Measurements from ENCODE around the gene ZBED5.
"Not testable (repeated sequence)": the region's sequence is repeated elsewhere in the genome, so short reads cannot be mapped to it uniquely, and the experiment has no call there.

Gene ZBED5

DNA sequence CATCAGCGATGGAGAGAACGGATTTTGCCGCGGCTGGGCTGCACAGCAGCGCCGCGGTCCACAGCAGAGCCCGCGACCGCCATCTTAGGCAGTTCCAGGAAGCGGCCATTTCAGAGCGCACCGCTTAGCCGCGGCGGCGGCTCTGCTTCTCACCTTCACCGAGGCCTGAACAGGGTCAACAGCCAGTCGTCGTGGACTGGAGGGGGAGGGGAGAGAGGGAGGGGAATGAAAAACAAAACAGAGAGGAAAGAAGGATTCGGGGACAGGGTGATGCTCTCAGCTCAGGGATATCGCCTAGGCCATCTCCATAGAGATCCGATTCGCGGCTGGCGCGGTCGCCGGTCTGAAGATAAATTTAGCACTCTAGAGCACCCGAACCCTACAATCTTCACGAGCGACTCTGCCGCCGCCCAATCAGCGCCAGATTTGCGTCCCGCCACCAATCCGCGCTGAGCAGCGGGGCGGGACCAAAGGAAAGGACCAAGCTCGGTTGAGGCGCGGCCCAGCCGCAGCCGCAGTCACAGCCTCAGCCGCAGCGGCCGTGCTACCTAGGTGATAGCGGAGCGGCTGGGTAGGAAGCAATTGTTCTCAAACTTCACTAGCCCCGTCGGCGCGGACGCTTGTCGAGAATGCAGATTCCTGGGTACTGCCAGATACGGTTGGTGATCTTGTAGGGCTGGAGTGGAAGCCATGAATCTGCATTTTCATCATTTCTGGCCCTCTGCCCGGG is at the start of gene ZBED5:
ZBED5 (minus strand) TSS at position 345 of the 730 bp plus-strand sequence. CDS start 3,108 bp downstream, outside the sequence.
- DNase-seq = peak; percentile 71 to 99 (median 95)

DNA sequence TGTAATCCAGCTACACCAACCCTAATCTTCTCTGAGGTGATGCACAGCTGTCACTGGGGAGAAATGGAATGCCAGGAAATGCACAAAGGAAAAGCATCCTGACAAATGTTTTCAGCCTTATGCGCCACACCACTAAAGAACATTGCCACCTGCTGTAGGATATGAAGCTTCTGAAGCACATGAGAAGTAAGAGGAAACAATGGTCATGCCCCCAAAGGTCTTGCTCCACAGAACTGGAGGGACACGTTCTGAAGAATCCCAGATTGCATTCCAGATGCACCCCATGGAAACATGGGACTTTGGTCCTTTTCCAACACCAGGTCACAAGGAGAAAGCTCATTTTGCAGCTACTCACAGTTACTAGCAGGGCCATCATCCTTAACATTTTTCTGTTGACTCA is 48.7 kb upstream of the ZBED5 start:
- no peak for DNase-seq

DNA sequence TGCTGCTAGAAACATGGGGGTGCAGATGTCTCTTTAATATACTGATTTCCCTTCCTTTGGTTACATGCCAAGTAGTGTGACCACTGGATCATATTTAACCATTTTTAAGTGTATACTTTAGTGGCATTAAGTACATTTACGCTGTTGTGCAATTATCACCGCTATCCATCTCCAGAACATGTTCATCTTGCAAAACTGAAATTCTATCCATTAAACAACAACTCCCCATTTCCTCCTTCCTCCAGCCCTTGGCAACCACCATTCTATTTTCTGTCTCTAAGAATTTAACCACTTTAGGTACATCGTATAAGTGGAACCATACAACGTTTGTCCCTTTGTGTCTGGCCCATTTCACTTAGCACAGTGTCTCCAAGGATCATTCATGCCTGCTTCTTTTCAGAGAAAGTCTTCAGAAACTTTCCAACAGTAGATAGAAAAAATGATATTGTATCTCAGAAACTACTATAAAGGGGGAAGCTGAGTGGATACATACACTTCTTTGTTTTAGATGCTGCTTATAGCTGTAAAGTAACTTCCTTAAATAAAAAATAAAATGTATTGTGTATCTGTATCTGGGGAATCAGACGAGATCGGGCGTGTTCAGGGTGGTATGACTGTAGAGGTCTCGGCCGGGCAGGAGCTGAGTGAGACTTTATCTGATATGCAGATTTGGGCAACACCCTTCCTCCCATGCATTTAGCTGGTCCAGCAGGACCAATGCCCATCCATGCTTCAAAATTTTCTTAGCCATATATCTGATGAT is 44.6 kb upstream of the ZBED5 start:
- DNase-seq = no peak

DNA sequence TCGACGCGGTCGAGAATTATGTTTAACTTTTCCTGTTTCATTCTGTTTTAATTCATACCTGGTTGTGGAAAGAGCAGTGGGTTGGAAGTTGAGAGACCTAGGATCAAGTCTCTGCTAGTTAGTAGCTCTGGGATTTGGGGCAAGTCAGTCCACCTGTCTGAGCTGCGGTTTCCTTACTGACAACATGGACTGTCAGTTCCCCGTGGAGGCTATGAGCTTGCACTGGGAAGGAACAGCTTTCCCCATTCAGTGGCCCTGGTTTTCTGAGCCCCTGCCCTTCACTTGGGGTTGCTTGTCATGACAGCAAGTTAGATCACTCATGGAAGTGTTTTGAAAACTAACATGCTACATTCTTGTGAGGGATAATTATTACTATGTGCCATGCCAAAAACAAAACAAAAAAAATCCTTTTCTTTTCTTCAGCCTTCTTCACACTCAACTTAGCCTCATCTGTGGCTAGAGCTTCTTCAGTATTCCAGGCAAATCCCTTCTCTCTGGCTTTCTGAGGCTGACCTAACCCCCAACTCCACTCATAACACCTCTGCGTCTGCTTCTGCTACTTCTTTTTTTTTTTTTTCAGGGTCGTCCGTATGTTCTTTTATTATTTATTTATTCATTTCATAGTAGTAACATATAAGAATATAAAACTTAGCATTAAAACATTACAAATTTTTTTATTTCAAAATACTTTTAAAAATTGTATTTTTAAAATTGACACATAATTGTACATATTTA is 43.0 kb upstream of the ZBED5 start:
- DNase-seq = no peak

DNA sequence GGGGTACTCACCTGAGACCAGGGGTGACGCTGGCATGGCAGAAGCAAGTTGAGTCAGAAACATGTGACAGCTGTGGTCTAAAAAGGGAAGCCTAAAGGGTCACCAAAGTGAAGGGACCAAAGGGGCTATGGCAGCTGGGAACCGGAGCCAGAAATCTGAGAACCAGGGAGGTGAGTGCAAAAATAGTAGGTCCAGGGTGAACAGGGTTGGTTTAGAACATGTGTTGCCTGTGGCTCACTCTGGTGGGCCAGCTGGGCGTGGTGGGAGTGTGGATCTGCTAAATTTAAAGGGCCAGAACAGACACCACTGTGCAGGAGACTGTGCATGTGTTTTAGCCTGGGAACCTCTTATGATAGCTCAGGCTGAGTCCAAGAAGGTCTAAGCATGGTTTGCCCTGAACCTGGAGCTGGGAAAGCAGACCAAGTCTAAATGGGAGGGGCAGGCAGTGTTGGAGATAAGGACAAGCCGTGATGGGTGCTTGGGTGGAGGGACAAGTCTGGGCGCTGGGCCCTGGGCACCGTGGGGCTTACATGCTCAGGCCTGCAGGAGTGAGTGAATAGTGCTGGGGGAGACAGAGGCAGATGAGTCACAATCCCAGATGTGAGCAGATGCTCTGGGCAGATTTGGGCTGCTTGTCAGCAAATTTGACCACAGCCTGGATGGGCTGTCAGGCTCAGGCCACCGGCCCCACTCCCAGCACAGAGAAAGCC is 41.4 kb upstream of the ZBED5 start:
- peak in 1 of 14 donors; percentile 26 for DNase-seq

DNA sequence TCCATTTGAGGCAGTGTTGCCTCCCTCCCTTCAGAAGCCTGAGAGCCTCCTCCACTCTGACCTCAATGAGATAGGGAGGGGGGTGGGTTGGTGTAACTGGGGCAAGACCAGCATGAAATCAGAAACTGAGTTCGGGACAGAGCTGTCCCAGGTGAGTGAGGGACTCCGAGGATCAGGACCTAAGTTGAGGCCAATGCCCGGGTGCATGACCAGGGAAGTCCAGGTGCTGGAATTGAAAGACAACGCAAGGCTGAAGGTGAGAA is 40.8 kb upstream of the ZBED5 start:
- no peak for DNase-seq

DNA sequence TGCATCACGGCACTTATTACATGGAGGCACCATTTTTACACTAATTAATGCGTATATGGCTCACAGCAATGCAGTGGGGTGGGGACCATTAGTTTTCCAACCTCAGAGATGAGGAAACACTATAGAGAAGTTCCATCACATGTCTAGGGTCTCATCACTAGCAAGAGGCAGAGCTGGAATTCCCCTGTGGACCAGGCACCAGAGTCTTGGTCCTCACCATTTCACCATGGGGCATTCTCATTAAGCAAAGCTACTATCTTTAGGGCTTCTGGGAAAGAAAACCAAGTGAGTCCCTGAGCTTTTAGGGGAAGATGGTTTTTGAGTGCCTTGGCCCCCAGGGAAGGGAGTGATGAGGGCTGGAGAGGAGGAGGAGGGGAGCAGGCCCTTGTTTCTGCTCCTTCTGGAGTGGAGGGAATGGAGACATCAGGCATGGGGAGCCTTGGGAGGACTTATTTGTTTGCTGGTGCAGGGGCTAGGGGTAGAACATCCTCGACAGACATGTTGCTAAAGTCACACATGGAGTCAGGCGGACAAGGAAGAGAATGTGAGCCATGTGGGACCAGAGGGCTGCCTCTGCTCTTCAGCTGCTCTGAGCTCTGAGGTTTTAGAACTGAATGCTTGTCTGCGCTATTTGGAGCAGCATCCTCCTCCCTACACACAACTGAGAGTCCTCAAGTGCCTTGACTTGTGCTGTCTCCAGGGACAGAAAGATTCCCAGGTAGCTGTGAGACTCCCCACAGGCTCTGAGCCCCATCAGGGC is 40.3 kb upstream of the ZBED5 start:
- no peak for DNase-seq

DNA sequence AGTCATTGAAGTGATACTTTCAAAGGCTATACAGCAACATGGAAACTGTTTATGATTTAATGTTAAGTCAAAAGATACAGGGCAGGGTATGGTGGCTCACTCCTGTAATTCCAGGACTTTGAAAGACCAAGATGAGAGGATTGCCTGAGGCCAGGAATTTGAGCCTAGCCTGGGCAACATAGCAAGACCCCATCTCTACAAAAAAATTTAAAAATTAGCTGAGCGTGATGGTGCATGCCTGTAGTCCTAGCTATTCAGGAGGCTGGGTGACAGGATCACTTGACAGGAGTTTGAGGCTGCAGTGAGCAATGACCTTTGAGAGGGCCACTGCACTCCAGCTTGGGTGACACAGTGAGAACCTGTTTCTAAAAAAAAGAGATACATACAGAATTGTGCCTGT is 39.3 kb upstream of the ZBED5 start:
- no peak for DNase-seq

DNA sequence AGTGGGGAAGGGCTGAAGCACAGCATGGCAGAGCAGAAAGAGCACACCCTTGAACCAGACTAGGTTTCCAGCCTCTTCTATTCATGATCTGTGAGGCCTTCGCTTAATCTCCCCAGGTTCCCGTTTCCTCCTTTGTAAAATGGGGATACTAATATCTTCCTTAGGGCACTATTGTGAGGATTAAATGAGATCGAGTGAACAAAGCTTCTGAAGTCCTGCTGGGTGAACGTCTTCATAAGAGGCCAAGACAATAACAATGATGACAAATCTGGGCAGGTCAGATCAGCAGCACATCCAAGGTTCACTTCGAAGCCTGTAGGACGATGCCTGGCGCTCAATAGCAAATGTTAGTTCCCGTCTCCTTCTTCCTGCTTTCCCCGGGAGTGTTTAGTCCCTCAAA is 38.6 kb upstream of the ZBED5 start:
- no peak for DNase-seq

DNA sequence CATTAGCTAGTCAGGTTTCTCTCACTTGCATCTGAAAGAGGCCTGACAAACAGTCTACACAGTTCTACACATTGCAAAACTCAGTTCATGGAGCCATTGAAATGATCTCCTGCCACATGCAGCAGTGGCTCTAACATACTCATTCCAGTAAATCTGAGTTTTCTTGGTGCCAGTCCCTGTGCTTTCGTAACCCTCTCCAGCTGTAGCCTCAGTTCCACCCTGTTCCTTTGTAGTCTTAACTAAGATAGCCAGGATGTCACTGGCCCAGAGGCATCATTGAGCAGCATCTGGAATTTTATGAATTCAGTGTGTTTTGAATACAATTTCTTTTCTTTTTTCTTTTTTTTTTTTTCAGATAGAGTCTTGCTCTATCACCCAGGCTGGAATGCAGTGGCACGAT is 37.4 kb upstream of the ZBED5 start:
- no peak for DNase-seq

DNA sequence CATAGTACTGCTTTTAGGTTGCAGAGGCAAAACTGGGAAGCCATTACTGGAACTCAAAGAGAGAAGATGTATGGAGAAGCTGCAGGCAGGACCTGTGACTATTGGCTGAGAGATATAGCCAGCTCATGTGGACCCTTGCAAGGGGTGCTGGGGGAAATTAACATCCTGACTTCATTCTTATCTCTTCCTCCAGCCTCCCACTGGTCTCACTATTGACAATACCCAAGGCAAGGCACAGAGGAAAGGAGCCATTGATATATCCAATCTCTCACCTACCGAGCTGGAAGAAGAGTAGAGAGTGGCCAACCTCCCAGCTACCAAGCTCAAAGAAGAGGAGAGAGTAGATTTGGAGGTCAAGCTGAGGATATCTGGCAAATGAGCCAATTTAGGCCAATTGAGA is 36.8 kb upstream of the ZBED5 start:
- DNase-seq = no peak

DNA sequence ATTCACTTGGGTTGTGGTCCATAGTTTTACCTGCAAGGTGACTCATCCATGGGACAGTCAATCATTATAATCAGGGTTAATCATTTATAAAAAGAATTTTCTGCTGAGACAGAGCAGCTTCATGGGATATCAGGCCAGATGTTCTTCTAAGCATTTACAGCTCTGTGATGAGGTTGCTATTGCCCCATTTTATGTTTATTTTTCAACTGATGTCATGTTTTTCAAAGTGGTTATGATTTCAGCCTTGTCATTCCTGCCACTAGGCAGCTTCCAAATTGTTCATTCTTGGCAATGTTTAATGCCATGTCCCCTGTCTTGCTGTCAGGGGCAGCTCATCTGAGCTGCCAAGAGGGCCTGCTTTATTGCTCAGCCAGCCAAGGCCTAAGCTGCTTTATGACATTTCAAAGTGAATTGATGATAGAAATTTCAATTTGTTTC is 35.9 kb upstream of the ZBED5 start:
- no peak for DNase-seq

DNA sequence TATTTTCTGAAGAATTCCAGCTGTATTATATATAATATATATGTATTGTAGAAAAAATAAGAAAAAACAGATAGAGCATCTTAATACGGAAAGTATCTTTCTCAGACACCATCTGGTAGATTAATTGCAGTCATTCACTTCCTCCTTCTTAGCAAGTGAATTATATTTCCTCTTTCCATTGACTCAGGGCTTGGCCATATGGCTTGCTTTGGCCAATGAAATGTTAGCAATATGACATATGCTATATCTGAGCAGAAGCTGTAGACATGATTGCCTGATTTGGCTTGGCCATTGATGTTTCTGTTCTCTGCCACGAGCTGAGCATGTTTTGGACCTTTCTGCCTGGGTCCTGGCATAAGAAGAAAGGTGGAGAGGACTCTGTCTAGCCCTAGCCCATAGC is 34.4 kb upstream of the ZBED5 start:
- DNase-seq = no peak

DNA sequence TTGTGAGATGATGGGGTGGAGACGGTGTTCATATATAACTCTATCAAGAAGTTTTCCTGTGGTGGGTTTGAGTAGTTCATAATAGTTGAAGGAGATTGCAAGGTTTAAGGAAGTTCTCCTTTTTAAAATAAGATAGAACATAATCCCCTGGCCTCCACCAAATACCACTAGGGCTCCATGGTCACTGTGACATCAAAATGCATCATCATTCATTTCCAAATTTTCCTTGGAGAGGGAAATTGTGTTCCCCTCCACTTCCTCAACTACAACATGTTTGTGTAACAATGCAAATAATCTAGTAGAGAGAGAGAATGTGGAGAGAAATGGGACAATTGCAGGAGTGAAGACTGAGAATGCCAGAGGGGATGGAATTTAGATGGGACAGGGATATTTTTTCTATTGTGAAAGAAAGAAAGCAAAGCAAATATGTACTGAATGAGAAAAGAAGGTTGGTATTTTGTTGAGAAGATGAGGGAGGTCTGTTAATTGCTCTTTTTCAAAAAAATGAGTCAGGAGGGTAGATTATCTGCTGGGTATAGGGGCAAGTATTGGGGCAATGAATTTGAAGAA is 33.4 kb upstream of the ZBED5 start:
- no peak for DNase-seq

DNA sequence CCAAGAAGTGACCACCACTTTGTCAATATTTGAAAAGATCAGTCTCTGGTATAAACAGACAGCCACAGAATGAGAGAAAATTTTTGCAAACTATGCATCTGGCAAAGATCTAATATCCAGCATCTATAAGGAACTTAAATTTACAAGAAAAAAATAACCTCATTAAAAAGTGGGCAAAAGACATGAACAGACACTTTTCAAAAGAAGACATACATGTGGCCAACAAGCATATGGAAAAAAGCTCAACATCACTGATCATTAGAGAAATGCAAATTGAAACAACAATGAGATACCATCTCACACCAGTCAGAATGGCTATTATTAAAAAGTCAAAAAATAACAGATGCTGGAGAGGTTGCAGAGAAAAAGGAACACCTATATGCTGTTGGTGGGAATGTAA is 32.2 kb upstream of the ZBED5 start:
- not testable (repeated sequence) for DNase-seq

DNA sequence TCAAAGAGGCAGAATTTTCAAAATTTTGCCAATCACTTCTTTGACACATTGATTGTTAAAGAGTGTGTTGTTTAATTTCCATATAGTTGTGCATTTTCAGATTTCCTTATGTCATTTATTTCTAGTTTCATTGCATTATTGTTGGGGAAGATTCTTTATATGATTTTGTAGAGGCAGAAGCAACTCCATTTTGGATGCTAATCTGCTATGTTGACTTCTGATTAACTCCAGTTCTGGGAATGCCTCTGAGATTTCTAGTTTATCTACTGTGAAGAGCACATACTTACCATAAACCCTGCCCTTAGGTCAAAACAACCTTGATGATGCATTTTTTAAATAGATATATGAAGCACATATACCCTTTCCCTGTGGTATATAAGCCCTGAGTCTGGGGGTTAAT is 29.5 kb upstream of the ZBED5 start:
- DNase-seq = no peak

DNA sequence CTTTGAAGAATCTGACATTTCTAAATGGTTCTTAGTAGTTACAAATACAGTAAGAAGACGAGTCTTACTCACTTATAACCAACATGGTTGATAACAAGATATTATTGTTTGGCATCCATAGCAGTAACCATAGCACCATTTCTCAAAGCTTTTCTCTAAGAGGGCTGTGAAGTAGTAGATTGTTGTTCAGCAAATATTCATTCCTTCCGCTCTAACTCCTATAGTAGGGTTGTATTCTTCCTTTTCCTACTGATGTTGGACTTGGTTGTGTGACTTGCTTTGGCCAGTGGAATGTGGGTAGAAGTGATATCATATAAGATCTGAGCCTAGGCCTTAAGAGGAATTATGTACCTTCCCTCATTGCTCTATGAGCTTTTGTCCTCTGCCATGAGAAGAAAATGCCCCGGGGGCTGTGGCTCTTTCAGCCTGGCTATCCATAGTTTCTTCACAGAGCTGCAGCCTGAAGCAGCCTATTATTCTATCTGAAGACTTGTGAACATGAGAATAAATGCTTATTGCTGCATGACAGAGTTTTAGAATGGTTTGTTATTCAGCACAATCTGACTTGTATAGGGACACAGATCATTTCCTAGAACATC is 28.9 kb upstream of the ZBED5 start:
- DNase-seq = no peak

DNA sequence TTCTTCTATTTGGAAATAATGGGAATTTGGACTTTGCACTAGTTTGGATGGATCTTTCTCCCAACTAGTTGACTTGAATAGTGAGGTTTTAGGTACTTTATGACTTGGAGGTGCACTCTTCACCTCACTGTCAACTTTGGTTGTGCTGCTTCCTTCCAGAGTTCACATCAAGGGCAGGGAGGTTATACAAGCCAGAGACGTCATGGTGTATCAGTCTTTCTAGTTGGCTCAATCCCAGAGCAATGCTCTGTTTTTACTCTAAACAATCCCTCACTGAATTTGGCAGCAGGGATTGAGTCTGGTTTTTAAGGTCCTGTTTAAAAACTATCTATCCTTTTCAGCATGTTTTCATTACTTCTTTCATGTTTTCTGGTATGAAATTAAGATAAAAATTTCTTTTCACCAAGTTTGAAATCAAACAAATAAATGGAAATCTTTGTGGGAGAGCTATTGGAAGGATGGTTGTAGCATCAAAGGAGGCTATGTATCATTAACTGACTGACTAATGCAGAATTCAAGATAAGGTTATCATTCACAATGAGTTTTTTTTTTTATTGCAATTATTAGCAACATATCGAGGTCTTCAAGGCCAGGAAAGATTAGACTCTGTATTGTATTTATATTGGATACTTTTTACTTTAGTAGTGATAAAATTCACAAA is 28.0 kb upstream of the ZBED5 start:
- no peak for DNase-seq

DNA sequence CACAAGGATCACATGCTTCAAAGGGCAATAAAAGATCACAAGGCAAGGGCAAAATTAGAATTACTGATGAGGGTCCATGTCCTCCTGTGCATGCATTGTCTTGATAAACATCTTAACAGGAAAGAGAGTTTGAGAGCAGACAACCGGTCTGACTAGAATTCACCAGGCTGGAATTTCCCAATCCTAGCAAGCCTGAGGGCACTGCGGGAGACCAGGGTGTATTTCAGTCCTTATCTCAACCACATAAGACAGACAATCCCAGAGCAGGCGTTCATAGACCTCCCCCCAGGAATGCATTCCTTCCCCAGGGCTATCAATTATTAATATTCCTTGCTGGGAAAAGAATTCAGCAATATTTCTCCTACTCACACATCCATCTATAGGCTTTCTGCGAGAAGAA is 26.4 kb upstream of the ZBED5 start:
- DNase-seq = not testable (repeated sequence)

DNA sequence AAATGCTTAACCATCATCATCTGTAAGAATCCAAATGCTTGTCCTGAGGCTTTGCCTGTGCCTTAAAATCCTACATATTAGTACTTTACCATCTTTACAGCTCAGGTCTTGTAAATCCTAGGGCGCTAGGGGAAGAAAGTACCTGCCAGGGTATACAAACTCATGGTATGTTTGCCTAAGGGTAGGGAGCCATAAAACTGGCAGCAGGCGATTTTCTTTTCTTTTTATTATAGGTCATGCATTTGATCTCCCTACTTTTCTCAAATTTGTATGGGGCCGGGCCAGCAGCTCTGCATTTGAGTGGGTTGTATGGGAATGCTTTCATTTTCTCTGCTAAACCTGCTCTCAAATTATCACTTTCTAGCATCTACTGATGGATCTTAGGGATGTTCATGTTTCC is 24.0 kb upstream of the ZBED5 start:
- DNase-seq = no peak
